GM12878 (cell line): Measurements from ENCODE around the gene CMYA5. TPM values are rescaled to one million over a fixed set of nuclear protein-coding genes. Genes with fewer than 3 reads are reported as not detected.
"Not testable (repeated sequence)": the region's sequence is repeated elsewhere in the genome, so short reads cannot be mapped to it uniquely, and the experiment has no call there.

Source experiments
- ATAC-seq: fragments of 200-7000 bp; cut with Tn5 transposase; 3 replicates; pipeline ENCODE4 v1.9.1; 2020; ENCODE audit warnings: mild to moderate bottlenecking, moderate library complexity
- BruUV-seq: library from RNA; stranded (reverse); fragments of 400-500 nt; replicated peaks from 2 replicates; lab custom pipeline; 2021; lab: Mats Ljungman, UMichigan
- CTCF ChIA-PET: fragments of 300-600 bp; sonication (Branson Sonifier 250); formaldehyde crosslinking; extraction: SDS; loops from one replicate; lab custom pipeline; 2021; ENCODE audit warnings: inconsistent platforms; lab: Yijun Ruan, JAX
- POLR2A ChIA-PET: fragments of 350-600 bp; formaldehyde crosslinking; extraction: SDS; loops from one replicate; lab custom pipeline; 2021; ENCODE audit warnings: inconsistent platforms; lab: Charles Lee
- RAD21 ChIA-PET: fragments of 300-600 bp; sonication (Branson Sonifier 250); formaldehyde crosslinking; loops from one replicate; lab custom pipeline; 2023; ENCODE audit warnings: antibody characterized with exemption; ENCODE audit not compliant: unreplicated experiment; lab: Charles Lee
- SMC1A ChIA-PET: fragments of 300-600 bp; sonication (Branson Sonifier 250); formaldehyde crosslinking; loops from one replicate; lab custom pipeline; 2023; ENCODE audit not compliant: unreplicated experiment, uncharacterized antibody; lab: Charles Lee
- DNase-seq: peaks from one replicate; pipeline ENCODE4 v3.0.0-alpha.2; 2011; ENCODE audit warnings: low read depth, low spot score
- FAIRE-seq: peaks from 3 replicates; lab custom pipeline; 2011; peaks lifted over from hg19 to GRCh38; lab: Jason Lieb, UNC
- H2AFZ ChIP-seq: 2 replicates; pipeline ENCODE4 v1.6.0; 2011; ENCODE audit warnings: low read depth, low read length, control low read depth; ENCODE audit not compliant: control insufficient read depth
- H3K27ac ChIP-seq: 2 replicates; pipeline ENCODE4 v1.5.1; 2011; ENCODE audit warnings: control low read depth; ENCODE audit not compliant: control insufficient read depth, insufficient read depth
- H3K27me3 ChIP-seq, 2 experiments: replicated peaks in 1 of 2; 2 replicates each; pipeline versions ENCODE4 v1.6.0 to v1.6.1; 2011; ENCODE audit warnings: low read length in 1 of 2; ENCODE audit not compliant: control insufficient read depth in 2 of 2, insufficient read depth in 2 of 2
- H3K36me3 ChIP-seq, 2 experiments: 2 replicates each; pipeline ENCODE4 v1.5.1; 2011; ENCODE audit warnings: low read length in 1 of 2; ENCODE audit not compliant: control insufficient read depth in 2 of 2, insufficient read depth in 2 of 2
- H3K4me1 ChIP-seq: 2 replicates; pipeline ENCODE4 v1.6.1; 2011; ENCODE audit warnings: mild to moderate bottlenecking, low read length, moderate library complexity, mixed read lengths; ENCODE audit not compliant: control insufficient read depth, insufficient read depth
- H3K4me2 ChIP-seq: 2 replicates; pipeline ENCODE4 v1.6.0; 2011; ENCODE audit warnings: control low read depth; ENCODE audit not compliant: control insufficient read depth, insufficient read depth
- H3K4me3 ChIP-seq: fragments of 200-600 bp; sonication (generic); 2 replicates; pipeline ENCODE4 v1.5.1; 2016
- H3K79me2 ChIP-seq: 2 replicates; pipeline ENCODE4 v1.6.0; 2011; ENCODE audit warnings: low read length; ENCODE audit not compliant: control insufficient read depth, insufficient read depth
- H3K9ac ChIP-seq: 2 replicates; pipeline ENCODE4 v1.8.0; 2011; ENCODE audit warnings: low read length, control low read depth, mixed read lengths; ENCODE audit not compliant: control insufficient read depth, insufficient read depth
- H3K9me3 ChIP-seq: replicated peaks from 3 replicates; pipeline ENCODE4 v1.5.1; 2011; ENCODE audit warnings: mild to moderate bottlenecking, low read length; ENCODE audit not compliant: control insufficient read depth, insufficient read depth
- H4K20me1 ChIP-seq: 2 replicates; pipeline ENCODE4 v1.6.0; 2011; ENCODE audit not compliant: control insufficient read depth, insufficient read depth
- CHD2 ChIP-seq: IDR thresholded peaks from 2 replicates; pipeline ENCODE4 v1.6.1; 2011; ENCODE audit warnings: low read depth, low read length, improper control_type of control experiment, borderline replicate concordance
- NR2C2 ChIP-seq: IDR thresholded peaks from 2 replicates; pipeline ENCODE4 v1.6.1; 2011; ENCODE audit warnings: borderline replicate concordance, low read depth; ENCODE audit not compliant: control insufficient read depth, insufficient read length
- PAX8 ChIP-seq: fragments of 450-650 bp; IDR thresholded peaks from 2 replicates; pipeline ENCODE4 v1.6.1; 2017; ENCODE audit warnings: mild to moderate bottlenecking, moderate library complexity
- TARDBP ChIP-seq: IDR thresholded peaks from 2 replicates; pipeline ENCODE4 v1.6.1; 2016; ENCODE audit warnings: borderline replicate concordance
- TCF12 ChIP-seq: IDR thresholded peaks from 2 replicates; pipeline ENCODE4 v1.6.1; 2011; ENCODE audit warnings: low read depth, mild to moderate bottlenecking, low read length
- ZNF207 ChIP-seq: fragments of 450-650 bp; IDR thresholded peaks from 2 replicates; pipeline ENCODE4 v1.6.1; 2014; ENCODE audit warnings: antibody characterized with exemption, mild to moderate bottlenecking, borderline replicate concordance
- ZNF24 ChIP-seq: fragments of 450-650 bp; IDR thresholded peaks from 2 replicates; pipeline ENCODE4 v1.6.1; 2017; ENCODE audit warnings: antibody characterized with exemption, mild to moderate bottlenecking
- WGBS: methylation state at CpG from one replicate; pipeline ENCODE4 v1.1.6; 2016; ENCODE audit warnings: low lambda C conversion rate; ENCODE audit not compliant: insufficient replicate concordance, insufficient coverage; ENCODE audit errors: missing lambda C conversion rate; 5-methylcytosine and 5-hydroxymethylcytosine counted together
- in situ Hi-C: fragments of 300-500 bp; cut with MboI; formaldehyde crosslinking; loops from 9 replicates; pipeline ENCODE4 v1.14.3; 2018; ENCODE audit warnings: mixed read lengths
- intact Hi-C: fragments of 100-400 bp; cut with micrococcal nuclease; formaldehyde crosslinking; loops from one replicate; pipeline ENCODE4 v1.14.2; 2022; ENCODE audit not compliant: unreplicated experiment
- polyA plus RNA-seq, 11 experiments: library from polyadenylated mRNA; depleted of rRNA in 4 of 11; unstranded in 6 of 11; stranded (reverse) in 5 of 11; fragments of >200 nt; fragmentation: Nextera tagmentation in 4 of 11; fragmentation: Illumina TruSeq in 1 of 11; extraction: Ambion mirVana in 4 of 11; extraction: Trizol in 1 of 11; gene quantifications; 1 replicate in 1 of 11; 2 replicates in 10 of 11; pipeline versions ENCODE4 v1.2.1 to v1.2.3, GENCODE V29; 2011 to 2016; ENCODE audit warnings: inconsistent platforms in 2 of 11, missing spikeins in 2 of 11, low read depth in 1 of 11
- total RNA-seq, 4 experiments: library from RNA; depleted of rRNA in 3 of 4; stranded (reverse); fragments of >200 nt in 3 of 4; fragmentation: Illumina TruSeq in 1 of 4; extraction: Trizol in 1 of 4; gene quantifications; 2 replicates each; pipeline versions ENCODE4 v1.2.1 to v1.2.3, GENCODE V29; 2013 to 2021
- TF ChIP-seq, protein P1 (sequence below): IDR thresholded peaks from 2 replicates; pipeline ENCODE4 v1.6.1; 2011; ENCODE audit warnings: borderline replicate concordance, low read depth, mild to moderate bottlenecking, moderate library complexity, low read length; ENCODE audit not compliant: insufficient read depth, poor library complexity, severe bottlenecking
- TF ChIP-seq, protein P2 (sequence below): IDR thresholded peaks from 2 replicates; pipeline ENCODE4 v1.6.1; 2011; ENCODE audit warnings: low read depth, low read length, improper control_type of control experiment, borderline replicate concordance
- TF ChIP-seq, protein P3 (sequence below): IDR thresholded peaks from 2 replicates; pipeline ENCODE4 v1.6.1; 2011; ENCODE audit warnings: borderline replicate concordance, low read depth, mild to moderate bottlenecking, moderate library complexity, mixed read lengths, low read length; ENCODE audit not compliant: insufficient read depth; ENCODE audit errors: extremely low read length

The CMYA5 gene
- total and polyA plus RNA-seq, 10 of the 15 experiments (the other 5 are each of a cell fraction or from before 2014, with no cell fraction given): 0.01 to 0.34 (median 0.16) TPM; not detected in 1

GRCh38 chr5:79759848-79760247 lies 70.2 kb downstream of the CMYA5 start (continued):
- no peak for TF ChIP-seq TARDBP

GRCh38 chr5:79762929-79763328 lies 73.3 kb downstream of the CMYA5 start:
- Histone ChIP-seq H3K27me3 (no peaks in the 10 kb centered on the region), H3K36me3 (no peaks in the 10 kb centered on the region), H2AFZ (no peak overlapping the region), H3K4me2 (no peak overlapping the region), H3K9me3 (no peaks in the 10 kb centered on the region; the same call in 2 of the 3 replicates), H3K27ac (no peak overlapping the region), H3K79me2 (no peaks in the 10 kb centered on the region), H3K9ac (no peak overlapping the region), H4K20me1 (no peaks in the 10 kb centered on the region), H3K4me3 (no peak overlapping the region), H3K4me1 (no peaks in the 10 kb centered on the region)
- BruUV-seq: no TSS peak
- in situ Hi-C loops (no loop called here), intact Hi-C loops (no loop called here)
- 52% methylated on average over 10 of the region's 10 CpGs for WGBS
- ChIA-PET POLR2A (interaction anchor here (0.5 kb wide), 1 partner anchor 543 kb away, joined by 5 read pairs; no protein-coding TSS in a partner anchor), RAD21 (no interaction called here), SMC1A (interaction anchor here (0.9 kb wide), 1 partner anchor 11 kb away, joined by 3 read pairs; no protein-coding TSS in a partner anchor), CTCF (interaction anchor here (0.9 to 1.2 kb wide), 3 partner anchors 10 to 34 kb away, joined by 3 to 4 read pairs (median 4); no protein-coding TSS in a partner anchor)
- ATAC-seq: no peak
- no peak for DNase-seq
- no peak for FAIRE-seq
- TF ChIP-seq PAX8 (no peak), CHD2 (no peak), ZNF24 (no peak), ZNF207 (no peak), NR2C2 (no peak), TCF12 (no peak)
- TF ChIP-seq, protein P1, sequence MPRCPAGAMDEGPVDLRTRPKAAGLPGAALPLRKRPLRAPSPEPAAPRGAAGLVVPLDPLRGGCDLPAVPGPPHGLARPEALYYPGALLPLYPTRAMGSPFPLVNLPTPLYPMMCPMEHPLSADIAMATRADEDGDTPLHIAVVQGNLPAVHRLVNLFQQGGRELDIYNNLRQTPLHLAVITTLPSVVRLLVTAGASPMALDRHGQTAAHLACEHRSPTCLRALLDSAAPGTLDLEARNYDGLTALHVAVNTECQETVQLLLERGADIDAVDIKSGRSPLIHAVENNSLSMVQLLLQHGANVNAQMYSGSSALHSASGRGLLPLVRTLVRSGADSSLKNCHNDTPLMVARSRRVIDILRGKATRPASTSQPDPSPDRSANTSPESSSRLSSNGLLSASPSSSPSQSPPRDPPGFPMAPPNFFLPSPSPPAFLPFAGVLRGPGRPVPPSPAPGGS: no peak
- TF ChIP-seq, protein P2, sequence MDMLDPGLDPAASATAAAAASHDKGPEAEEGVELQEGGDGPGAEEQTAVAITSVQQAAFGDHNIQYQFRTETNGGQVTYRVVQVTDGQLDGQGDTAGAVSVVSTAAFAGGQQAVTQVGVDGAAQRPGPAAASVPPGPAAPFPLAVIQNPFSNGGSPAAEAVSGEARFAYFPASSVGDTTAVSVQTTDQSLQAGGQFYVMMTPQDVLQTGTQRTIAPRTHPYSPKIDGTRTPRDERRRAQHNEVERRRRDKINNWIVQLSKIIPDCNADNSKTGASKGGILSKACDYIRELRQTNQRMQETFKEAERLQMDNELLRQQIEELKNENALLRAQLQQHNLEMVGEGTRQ: no peak
- TF ChIP-seq, protein P3, sequence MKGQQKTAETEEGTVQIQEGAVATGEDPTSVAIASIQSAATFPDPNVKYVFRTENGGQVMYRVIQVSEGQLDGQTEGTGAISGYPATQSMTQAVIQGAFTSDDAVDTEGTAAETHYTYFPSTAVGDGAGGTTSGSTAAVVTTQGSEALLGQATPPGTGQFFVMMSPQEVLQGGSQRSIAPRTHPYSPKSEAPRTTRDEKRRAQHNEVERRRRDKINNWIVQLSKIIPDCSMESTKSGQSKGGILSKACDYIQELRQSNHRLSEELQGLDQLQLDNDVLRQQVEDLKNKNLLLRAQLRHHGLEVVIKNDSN: no peak

GRCh38 chr5:79764147-79764546 lies 74.5 kb downstream of the CMYA5 start:
- POLR2A ChIA-PET, H3K9me3 ChIP-seq, DNase-seq, H3K4me3 ChIP-seq, RAD21 ChIA-PET, H3K9ac ChIP-seq, H3K4me1 ChIP-seq, H3K36me3 ChIP-seq, FAIRE-seq, H3K4me2 ChIP-seq, CTCF ChIA-PET, in situ Hi-C loops, H3K27me3 ChIP-seq, intact Hi-C loops, H3K27ac ChIP-seq, H4K20me1 ChIP-seq, H2AFZ ChIP-seq, ATAC-seq, SMC1A ChIA-PET, H3K79me2 ChIP-seq, BruUV-seq: not testable (repeated sequence)
- 65% methylated on average over 3 of the region's 3 CpGs for WGBS
